Neural crest cell (in vitro differentiated cells): ENCODE results near the gene MTX2. TPM values are rescaled to one million over a fixed set of nuclear protein-coding genes. Genes with fewer than 3 reads are reported as not detected.

ENCODE experiments used
- DNase-seq: peaks from one replicate; pipeline ENCODE4 v3.0.0; 2021; ENCODE audit warnings: low read depth, mixed read lengths, low spot score
- H3K27ac Mint-ChIP-seq: one replicate; pipeline ENCODE4 v1.8.0; 2021; ENCODE audit warnings: mild to moderate bottlenecking, mixed read lengths; ENCODE audit not compliant: unreplicated experiment
- H3K27me3 Mint-ChIP-seq: 2 replicates; pipeline ENCODE4 v1.8.0; 2021; ENCODE audit warnings: low read depth, mild to moderate bottlenecking, mixed read lengths
- H3K36me3 Mint-ChIP-seq: 2 replicates; pipeline ENCODE4 v1.8.0; 2021; ENCODE audit warnings: low read depth, mild to moderate bottlenecking, mixed read lengths
- H3K4me1 Mint-ChIP-seq: 2 replicates; pipeline ENCODE4 v1.8.0; 2021; ENCODE audit warnings: mixed read lengths
- H3K4me3 Mint-ChIP-seq: one replicate; pipeline ENCODE4 v1.8.0; 2021; ENCODE audit warnings: mild to moderate bottlenecking, mixed read lengths
- H3K9me3 Mint-ChIP-seq: 2 replicates; pipeline ENCODE4 v1.8.0; 2021; ENCODE audit warnings: mixed read lengths
- CTCF ChIP-seq: fragments of 200-600 bp; sonication (generic); conservative IDR thresholded peaks from 2 replicates; pipeline ENCODE4 v1.5.0; 2021; ENCODE audit warnings: antibody characterized with exemption, mild to moderate bottlenecking
- total RNA-seq: library from RNA; stranded (reverse); gene quantifications from 2 replicates; pipeline ENCODE4 v1.2.1, GENCODE V29; 2021

Gene MTX2
- total RNA-seq, 1 donor from 2014 or later, result 23.7 TPM

- Mint-ChIP-seq H3K9me3 (peaks cover 9% of the 10 kb centered on the region), H3K4me3 (no peak overlapping the region), H3K4me1 (no peaks in the 10 kb centered on the region), H3K36me3 (peaks cover 2% of the 10 kb centered on the region), H3K27ac (no peak overlapping the region), H3K27me3 (peaks cover 20% of the 10 kb centered on the region)
- TF ChIP-seq CTCF, result no peak
- no peak for DNase-seq
Measured at GRCh38 chr2:176378323-176378722, 109.1 kb downstream of the MTX2 start.

GRCh38 chr2:176380341-176380740, 111.1 kb downstream of the MTX2 start:
- no peak for TF ChIP-seq CTCF
- H3K4me3 Mint-ChIP-seq, result no peak overlapping the region
- no peaks in the 10 kb centered on the region for H3K4me1 Mint-ChIP-seq
- DNase-seq, result no peak
- peaks cover 2% of the 10 kb centered on the region for H3K36me3 Mint-ChIP-seq
- peaks cover 3% of the 10 kb centered on the region for H3K9me3 Mint-ChIP-seq
- H3K27ac Mint-ChIP-seq, result no peak overlapping the region
- peaks cover 15% of the 10 kb centered on the region for H3K27me3 Mint-ChIP-seq

GRCh38 chr2:176383100-176383499, 113.9 kb downstream of the MTX2 start:
- no peak for TF ChIP-seq CTCF
- Mint-ChIP-seq H3K36me3 (peaks cover 2% of the 10 kb centered on the region), H3K4me1 (no peaks in the 10 kb centered on the region), H3K27me3 (peaks cover 15% of the 10 kb centered on the region), H3K27ac (no peak overlapping the region), H3K9me3 (peaks cover 3% of the 10 kb centered on the region), H3K4me3 (no peak overlapping the region)
- no peak for DNase-seq

GRCh38 chr2:176383836-176384442, 114.7 kb downstream of the MTX2 start:
- peaks cover 15% of the 10 kb centered on the region for H3K27me3 Mint-ChIP-seq
- H3K9me3 Mint-ChIP-seq, result peaks cover 3% of the 10 kb centered on the region
- H3K36me3 Mint-ChIP-seq, result peaks cover 2% of the 10 kb centered on the region
- TF ChIP-seq CTCF, result no peak
- no peak for DNase-seq
- H3K4me3 Mint-ChIP-seq, result no peak overlapping the region
- H3K27ac Mint-ChIP-seq, result no peak overlapping the region
- H3K4me1 Mint-ChIP-seq, result no peaks in the 10 kb centered on the region

GRCh38 chr2:176385219-176385759, 116.0 kb downstream of the MTX2 start:
- Mint-ChIP-seq H3K27me3 (peaks cover 13% of the 10 kb centered on the region), H3K27ac (no peak overlapping the region), H3K4me1 (no peaks in the 10 kb centered on the region), H3K36me3 (peaks cover 1% of the 10 kb centered on the region), H3K4me3 (no peak overlapping the region), H3K9me3 (no peaks in the 10 kb centered on the region)
- TF ChIP-seq CTCF, result no peak
- DNase-seq, result no peak
